Measurements from ENCODE around the gene MOK.

MOK gene

DNA sequence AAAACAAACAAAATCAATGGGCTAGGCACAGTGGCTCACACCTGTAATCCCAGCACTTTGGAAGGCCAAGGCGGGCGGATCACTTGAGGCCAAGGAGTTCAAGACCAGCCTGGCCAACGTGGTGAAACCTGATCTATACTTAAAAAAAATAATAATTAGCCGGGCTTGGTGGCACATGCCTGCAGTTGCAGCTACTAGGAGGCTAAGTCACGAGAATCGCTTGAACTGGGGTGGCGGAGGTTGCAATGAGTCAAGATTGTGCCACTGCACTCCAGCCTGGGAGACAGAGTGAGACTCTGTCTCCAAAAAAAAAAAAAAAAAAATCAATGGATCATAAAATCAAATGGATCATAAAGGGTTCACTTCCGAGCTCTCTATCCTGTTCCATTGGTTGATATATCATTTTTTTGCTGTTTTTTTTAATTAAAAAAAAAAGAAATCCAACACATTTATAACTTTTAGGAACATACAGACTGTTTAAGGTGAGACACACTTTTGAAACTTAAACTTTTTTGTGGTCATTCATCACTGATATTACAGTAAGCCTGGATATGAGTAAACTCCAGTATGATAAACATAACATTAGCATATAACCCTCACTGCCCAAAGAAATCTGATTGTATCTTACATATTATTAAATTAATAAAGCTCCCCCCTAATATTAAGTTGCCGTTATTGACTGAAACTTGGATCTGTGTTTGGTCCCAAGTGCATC lies 22.1 kb downstream of the MOK start:
- Mint-ChIP-seq H3K27me3 (no peaks in the 10 kb centered on the region), H3K36me3 (ENCODE audit: low read depth) (no peaks in the 10 kb centered on the region), H3K9me3 (no peaks in the 10 kb centered on the region), H3K4me3 (no peak overlapping the region), H3K27ac (no peak overlapping the region), H3K4me1 (no peaks in the 10 kb centered on the region)
- no peak for DNase-seq
- no peak for ATAC-seq

DNA sequence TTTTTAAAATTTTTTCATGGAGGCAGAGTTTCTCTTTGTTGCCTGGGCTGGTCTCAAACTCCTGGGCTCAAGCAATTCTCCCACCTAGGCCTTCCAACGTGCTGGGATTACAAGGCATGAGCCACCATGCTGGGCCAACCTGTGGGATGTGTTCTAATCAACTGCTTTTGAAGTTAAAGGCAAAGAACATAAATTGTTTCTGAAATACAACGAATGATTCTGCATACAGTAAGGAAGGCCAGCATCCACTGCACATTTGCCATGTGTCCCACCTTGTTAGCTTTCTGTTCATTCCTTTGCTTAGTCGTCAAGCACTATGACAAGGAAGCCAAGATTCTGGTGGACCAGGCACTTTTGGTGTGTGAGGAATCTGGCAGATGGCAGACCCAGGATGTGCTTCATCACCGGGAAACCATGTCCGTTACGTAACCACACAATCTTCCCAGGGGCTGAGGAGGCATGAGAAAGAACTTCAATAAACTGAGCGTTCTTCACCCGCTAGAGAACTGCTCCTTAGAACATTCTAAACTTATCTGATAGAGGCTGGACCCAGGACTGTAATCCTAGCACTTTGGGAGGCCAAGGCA lies 24.5 kb downstream of the MOK start:
- no peak overlapping the region for H3K27ac Mint-ChIP-seq
- no peaks in the 10 kb centered on the region for H3K9me3 Mint-ChIP-seq
- ATAC-seq, result no peak
- no peaks in the 10 kb centered on the region for H3K27me3 Mint-ChIP-seq
- H3K4me3 Mint-ChIP-seq, result no peak overlapping the region
- no peaks in the 10 kb centered on the region for H3K36me3 Mint-ChIP-seq (ENCODE audit: low read depth)
- DNase-seq, result no peak
- no peaks in the 10 kb centered on the region for H3K4me1 Mint-ChIP-seq

DNA sequence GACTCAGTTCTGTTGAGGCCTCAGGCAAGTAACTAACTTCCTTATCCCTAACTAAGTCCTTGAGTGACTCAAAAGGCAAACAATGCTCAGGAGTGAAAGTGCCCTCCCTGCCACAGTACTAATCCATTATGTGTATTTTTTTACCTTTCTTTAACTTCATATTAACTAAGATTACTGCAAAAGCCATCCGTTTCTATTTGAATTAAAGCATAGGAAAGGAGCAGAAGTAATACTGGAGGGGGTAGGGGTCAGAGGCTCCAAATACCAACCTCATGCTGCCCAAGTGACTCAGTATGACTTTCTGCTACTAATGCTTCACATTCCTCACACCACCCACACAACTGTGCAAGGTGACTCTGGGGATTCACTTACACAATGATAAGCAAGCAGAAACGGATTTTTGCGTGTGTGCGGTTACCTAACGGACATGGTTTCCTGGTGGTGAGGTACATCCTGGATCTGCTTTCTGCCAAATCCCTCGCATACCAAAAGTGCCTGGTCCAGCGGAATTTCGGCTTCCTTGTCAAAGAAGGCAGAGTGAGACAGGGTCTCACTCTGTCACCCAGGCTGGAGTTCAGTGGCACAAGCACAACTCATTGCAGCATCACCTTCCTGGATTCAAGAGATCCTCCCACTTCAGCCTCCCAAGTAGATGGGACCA lies 25.1 kb downstream of the MOK start:
- Mint-ChIP-seq H3K27ac (no peak overlapping the region), H3K4me3 (no peak overlapping the region), H3K9me3 (no peaks in the 10 kb centered on the region), H3K27me3 (no peaks in the 10 kb centered on the region), H3K36me3 (ENCODE audit: low read depth) (no peaks in the 10 kb centered on the region), H3K4me1 (no peaks in the 10 kb centered on the region)
- DNase-seq, result no peak
- ATAC-seq, result no peak

DNA sequence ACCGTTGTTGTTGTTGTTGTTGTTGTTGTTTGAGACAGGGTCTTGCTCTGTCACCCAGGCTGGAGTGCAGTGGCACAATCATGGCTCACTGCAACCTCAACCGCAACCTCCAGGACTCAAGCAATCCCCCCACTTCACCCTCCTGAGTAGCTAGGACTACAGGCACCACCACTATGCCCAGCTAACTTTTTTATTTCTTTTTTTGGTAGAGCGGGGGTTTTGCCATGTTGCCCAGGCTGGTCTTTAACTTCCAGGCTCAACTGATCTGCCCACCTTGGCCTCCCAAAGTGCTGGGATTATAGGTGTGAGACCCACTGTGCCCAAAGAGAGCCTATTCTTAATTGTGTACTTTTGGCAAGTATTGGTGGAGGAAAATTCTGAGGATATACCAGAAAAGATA lies 25.7 kb downstream of the MOK start:
- no peak overlapping the region for H3K4me3 Mint-ChIP-seq
- H3K27ac Mint-ChIP-seq, result no peak overlapping the region
- no peaks in the 10 kb centered on the region for H3K27me3 Mint-ChIP-seq
- H3K9me3 Mint-ChIP-seq, result no peaks in the 10 kb centered on the region
- H3K36me3 Mint-ChIP-seq (ENCODE audit: low read depth), result no peaks in the 10 kb centered on the region
- ATAC-seq (no peak), DNase-seq (no peak)
- no peaks in the 10 kb centered on the region for H3K4me1 Mint-ChIP-seq

DNA sequence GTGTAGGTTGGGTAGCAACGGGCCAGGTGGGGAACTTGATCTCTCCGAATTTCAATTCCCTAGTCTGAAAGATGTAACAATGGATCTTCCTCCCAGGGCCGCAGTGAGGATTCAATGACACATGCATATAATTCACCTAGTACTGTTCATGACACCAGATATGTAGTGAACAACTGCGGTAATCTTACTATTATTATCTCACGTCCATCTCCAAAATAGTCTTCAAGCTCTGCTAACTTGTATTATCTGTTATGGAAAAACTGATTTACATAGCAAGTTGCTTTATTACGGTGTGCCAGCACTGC lies 26.4 kb downstream of the MOK start:
- Mint-ChIP-seq H3K27me3 (no peaks in the 10 kb centered on the region), H3K4me1 (no peaks in the 10 kb centered on the region), H3K27ac (no peak overlapping the region), H3K4me3 (no peak overlapping the region), H3K9me3 (no peaks in the 10 kb centered on the region), H3K36me3 (ENCODE audit: low read depth) (no peaks in the 10 kb centered on the region)
- ATAC-seq, result no peak
- no peak for DNase-seq

DNA sequence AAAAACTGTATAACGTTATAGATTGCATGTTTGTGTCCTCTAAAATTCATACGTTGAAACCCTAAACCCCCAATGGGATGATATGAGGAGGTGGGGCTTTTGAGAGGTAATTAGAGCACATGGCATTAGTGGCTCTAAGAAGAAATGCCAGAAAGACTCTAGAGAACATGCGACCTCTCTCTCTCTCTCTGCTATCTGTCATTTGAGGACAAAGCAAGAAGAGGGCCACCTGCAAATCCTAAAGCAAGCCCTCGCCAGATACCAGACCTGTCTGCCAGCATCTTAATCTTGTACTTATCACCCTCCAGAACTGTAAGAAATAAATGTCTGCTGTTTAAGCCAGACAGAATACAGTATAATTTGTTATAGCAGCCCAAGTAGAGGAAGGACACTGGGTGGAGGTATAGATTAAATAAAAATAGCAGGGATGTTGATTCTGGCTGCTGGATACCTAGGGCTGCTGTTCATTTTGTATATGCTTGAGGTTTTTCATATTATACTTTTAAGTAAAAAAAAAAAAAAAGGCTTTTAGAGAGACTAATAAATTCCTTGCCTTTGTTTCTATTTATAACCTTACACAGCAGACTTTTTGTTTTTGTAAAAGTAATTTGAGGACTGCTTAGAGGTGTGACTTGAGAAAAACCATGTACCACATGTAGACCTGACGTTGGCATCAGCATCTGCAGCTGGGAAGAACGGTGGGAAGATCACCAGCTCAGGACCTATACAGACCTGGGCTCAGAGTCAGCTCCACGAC lies 26.9 kb downstream of the MOK start:
- H3K27me3 Mint-ChIP-seq, result no peaks in the 10 kb centered on the region
- ATAC-seq, result no peak
- DNase-seq, result no peak
- no peaks in the 10 kb centered on the region for H3K9me3 Mint-ChIP-seq
- no peak overlapping the region for H3K4me3 Mint-ChIP-seq
- no peaks in the 10 kb centered on the region for H3K36me3 Mint-ChIP-seq (ENCODE audit: low read depth)
- H3K4me1 Mint-ChIP-seq, result no peaks in the 10 kb centered on the region
- H3K27ac Mint-ChIP-seq, result no peak overlapping the region

DNA sequence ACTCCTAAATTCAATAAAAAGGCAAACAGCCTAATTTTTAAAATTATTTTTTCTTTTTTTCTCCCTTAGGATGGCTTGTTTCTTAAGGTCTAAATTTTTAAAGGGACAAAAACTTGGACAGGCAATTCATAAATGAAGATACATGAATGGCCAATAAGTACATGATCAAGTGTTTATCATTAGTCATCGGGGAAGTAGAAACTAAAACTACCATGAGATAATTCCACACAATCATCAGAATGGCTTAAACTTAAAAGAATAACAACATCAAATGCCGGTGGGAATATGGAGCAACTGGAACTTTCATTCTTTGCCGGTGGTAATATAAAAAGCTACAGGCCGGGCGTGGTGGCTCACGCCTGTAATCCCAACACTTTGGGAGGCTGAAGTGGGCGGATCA lies 29.1 kb downstream of the MOK start:
- Mint-ChIP-seq H3K27ac (no peak overlapping the region), H3K27me3 (no peaks in the 10 kb centered on the region), H3K36me3 (ENCODE audit: low read depth) (no peaks in the 10 kb centered on the region), H3K9me3 (no peaks in the 10 kb centered on the region), H3K4me3 (no peak overlapping the region), H3K4me1 (no peaks in the 10 kb centered on the region)
- ATAC-seq (no peak), DNase-seq (no peak)

DNA sequence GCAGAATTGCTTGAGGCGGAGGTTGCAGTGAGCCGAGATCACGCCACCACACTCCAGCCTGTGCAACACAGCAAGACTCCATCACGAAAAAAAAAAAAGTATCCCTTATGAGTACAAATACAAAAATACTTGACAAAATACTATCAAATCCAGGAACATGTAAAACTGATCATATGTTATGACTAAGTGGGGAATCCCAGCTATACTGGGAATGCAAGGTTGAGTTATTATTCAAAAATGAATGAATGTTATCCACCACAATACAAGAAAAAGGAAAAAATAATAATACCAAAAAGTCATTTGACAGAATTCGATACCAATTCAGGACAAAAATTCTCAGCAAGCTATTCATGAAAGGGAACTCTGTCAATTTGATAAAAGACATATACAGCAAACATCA lies 32.6 kb downstream of the MOK start:
- no peak for DNase-seq
- no peaks in the 10 kb centered on the region for H3K27me3 Mint-ChIP-seq
- no peaks in the 10 kb centered on the region for H3K36me3 Mint-ChIP-seq (ENCODE audit: low read depth)
- H3K9me3 Mint-ChIP-seq, result no peaks in the 10 kb centered on the region
- H3K27ac Mint-ChIP-seq, result no peak overlapping the region
- H3K4me1 Mint-ChIP-seq, result no peaks in the 10 kb centered on the region
- no peak overlapping the region for H3K4me3 Mint-ChIP-seq
- peak; percentile 24 for ATAC-seq

DNA sequence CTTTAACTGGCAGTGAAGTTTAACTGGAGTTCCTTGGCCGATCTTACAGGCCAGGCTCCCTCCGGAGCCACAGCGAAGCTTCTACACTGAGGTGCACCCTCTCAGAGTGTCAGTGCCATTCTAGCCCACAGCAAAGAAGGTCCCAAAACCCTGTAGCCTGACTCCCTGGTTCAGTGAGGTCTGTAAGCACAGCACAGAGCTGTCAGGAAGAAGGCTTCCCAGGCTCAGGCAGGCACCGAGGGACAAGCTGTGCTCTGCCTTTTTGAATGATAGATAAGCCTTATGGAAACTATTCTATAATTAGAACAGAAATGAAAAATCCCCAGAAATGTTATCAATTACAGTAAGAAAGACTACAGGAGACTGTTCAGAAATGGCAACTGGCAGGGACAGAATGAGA lies 40.2 kb downstream of the MOK start:
- no peak overlapping the region for H3K4me3 Mint-ChIP-seq
- ATAC-seq, result no peak
- H3K9me3 Mint-ChIP-seq, result no peaks in the 10 kb centered on the region

DNA sequence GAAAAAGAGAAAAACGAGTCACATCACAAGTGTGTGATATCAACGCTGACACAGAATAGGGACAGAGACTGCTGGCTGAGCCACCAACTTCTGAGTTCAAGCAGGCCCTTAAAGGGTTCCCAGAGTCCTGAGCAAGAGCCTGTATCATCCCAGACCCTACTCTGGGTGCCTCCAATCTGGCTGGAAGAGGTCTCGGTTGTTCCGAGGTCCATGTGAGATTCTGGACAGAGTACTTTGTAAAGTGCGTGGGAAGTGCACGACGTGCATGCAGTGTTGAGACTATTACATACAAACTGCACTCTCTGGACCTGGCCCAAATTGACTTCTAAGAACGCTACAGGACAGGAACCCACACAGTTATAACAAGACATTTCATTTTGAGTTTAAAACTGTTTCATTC lies 40.6 kb downstream of the MOK start:
- Mint-ChIP-seq H3K9me3 (no peaks in the 10 kb centered on the region), H3K4me1 (no peaks in the 10 kb centered on the region), H3K36me3 (ENCODE audit: low read depth) (no peaks in the 10 kb centered on the region), H3K4me3 (no peak overlapping the region), H3K27ac (no peak overlapping the region), H3K27me3 (no peaks in the 10 kb centered on the region)
- no peak for ATAC-seq
- no peak for DNase-seq

More for the DNA sequence above, 40.2 kb downstream of the MOK start:
- Mint-ChIP-seq H3K27me3 (no peaks in the 10 kb centered on the region), H3K4me1 (no peaks in the 10 kb centered on the region), H3K36me3 (ENCODE audit: low read depth) (no peaks in the 10 kb centered on the region), H3K27ac (no peak overlapping the region)
- DNase-seq, result no peak

DNA sequence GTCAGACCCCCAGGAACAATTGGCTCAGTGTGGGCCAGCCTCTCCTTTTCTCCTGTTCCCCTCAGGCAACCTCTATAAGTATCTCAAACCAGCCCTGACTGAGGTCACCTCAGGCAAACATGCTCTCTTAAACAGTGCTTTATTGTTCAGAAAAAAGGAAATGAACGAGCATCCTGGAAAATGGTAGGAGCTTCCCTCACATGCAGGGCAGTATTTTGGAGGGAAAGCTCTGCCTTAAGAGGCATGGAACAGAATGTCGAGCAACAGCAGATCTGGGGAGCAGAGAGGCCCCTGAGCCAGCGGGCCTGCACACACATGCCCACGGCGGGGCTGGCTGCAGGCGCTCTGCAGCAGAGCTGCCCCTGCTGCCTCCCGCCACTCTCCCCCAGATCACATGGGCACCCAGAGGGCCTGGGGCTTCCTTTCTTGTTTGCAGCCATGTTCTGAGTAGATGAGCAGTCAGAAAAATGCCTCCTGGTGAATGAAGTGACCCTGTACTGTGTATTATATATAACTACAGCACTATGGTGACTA lies 42.0 kb downstream of the MOK start:
- Mint-ChIP-seq H3K4me1 (no peaks in the 10 kb centered on the region), H3K27ac (no peak overlapping the region), H3K4me3 (no peak overlapping the region), H3K27me3 (no peaks in the 10 kb centered on the region), H3K9me3 (no peaks in the 10 kb centered on the region), H3K36me3 (ENCODE audit: low read depth) (no peaks in the 10 kb centered on the region)
- no peak for ATAC-seq
- DNase-seq, result no peak

DNA sequence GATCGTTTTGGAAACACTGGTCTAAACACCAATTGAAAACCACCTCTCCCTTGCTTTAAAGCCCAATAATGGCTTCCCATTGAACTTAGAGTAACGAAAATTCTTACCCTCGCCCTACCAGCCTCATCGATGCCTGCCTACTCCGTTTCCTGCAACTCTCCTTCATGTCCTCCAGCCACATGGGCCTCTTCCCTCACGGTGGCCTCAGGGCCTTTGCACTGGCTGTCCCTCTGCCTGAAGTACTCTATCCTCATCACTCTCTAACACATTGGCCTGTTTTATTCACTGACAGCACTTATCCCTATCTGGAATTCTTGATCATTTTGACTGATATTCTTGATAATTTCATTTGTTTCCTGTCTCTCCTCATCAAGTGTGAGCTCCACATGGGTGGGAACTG lies 46.8 kb downstream of the MOK start:
- no peak overlapping the region for H3K4me3 Mint-ChIP-seq

DNA sequence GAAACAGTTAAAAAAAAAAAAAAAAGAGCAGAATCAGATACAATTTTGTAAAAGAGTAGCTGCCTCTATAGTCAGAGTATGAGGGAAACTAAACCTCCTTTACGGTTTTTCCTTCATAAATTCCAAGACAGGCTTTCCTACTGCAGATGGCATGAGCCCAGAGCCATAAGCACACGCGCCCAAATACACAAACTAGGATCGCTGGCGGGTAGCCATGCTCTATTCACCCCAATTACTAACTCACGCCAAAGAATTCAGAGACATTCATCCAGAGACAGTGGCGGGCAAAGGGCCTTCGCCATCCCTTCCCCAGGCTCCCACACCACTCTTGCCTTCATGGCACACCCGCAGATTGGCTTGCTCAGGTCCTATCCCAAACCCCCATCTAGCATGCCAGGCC lies 48.2 kb downstream of the MOK start:
- Mint-ChIP-seq H3K4me1 (no peaks in the 10 kb centered on the region), H3K9me3 (no peaks in the 10 kb centered on the region), H3K36me3 (ENCODE audit: low read depth) (no peaks in the 10 kb centered on the region), H3K27me3 (no peaks in the 10 kb centered on the region), H3K4me3 (no peak overlapping the region), H3K27ac (no peak overlapping the region)
- DNase-seq, result no peak
- ATAC-seq, result no peak

More for the DNA sequence above, 46.8 kb downstream of the MOK start:
- ATAC-seq, result no peak
- no peaks in the 10 kb centered on the region for H3K4me1 Mint-ChIP-seq
- no peaks in the 10 kb centered on the region for H3K36me3 Mint-ChIP-seq (ENCODE audit: low read depth)
- H3K9me3 Mint-ChIP-seq, result no peaks in the 10 kb centered on the region
- H3K27me3 Mint-ChIP-seq, result no peaks in the 10 kb centered on the region
- H3K27ac Mint-ChIP-seq, result no peak overlapping the region
- DNase-seq, result no peak

DNA sequence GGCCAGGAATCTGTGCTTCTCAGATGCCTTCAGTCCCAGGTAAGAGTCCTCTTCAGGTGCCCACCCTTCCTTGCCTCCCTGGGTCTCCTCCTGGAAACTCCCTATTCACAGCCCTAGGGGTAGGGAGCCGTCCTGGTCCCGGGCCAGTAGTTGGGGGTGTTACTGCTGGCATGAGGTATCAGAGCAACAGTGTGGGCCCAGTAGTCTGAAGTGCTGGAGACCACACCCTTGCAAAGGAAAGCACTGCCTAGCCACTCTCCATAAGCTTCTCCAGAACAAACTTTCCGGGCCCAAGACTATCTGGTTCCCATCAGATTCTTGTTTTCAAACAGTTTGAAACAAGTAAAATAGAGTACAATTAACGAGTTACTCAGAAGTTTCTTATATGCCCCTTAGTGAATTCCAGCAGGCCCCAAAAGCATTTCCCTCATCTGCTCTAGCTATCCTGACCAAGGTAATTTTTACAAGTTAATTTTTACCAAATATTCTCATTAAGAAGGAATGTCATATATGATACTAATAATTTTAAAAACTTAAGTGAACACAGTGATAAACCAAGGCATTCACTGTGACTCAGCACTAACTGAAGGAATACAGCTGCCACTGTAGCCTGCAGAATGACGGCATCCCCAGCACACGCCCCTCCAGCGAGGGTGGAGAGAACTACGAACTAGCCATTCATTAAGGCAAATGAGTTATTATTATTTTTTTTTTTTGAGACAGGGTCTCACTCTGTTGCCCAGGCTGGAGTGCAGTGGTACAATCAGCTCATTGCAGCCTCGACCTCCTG lies 49.4 kb downstream of the MOK start:
- no peak for DNase-seq
- H3K27ac Mint-ChIP-seq, result no peak overlapping the region
- H3K36me3 Mint-ChIP-seq (ENCODE audit: low read depth), result no peaks in the 10 kb centered on the region
- H3K9me3 Mint-ChIP-seq, result no peaks in the 10 kb centered on the region
- H3K4me1 Mint-ChIP-seq, result no peaks in the 10 kb centered on the region
- no peaks in the 10 kb centered on the region for H3K27me3 Mint-ChIP-seq
- H3K4me3 Mint-ChIP-seq, result no peak overlapping the region
- no peak for ATAC-seq

Data from activated naive CD8-positive, alpha-beta T cell treated with anti-CD3 and anti-CD28 coated beads, Interleukin-2, amount 50 U/mL, for 24 hours (primary cell).